RWPE2 (cell line): Measurements from ENCODE around the gene ARGLU1.
A peak's percentile ranks its signal among the peaks of the same experiment; 100 is the strongest.

Experiments used
- ATAC-seq: fragments of 200-7000 bp; cut with Tn5 transposase; 3 replicates; pipeline ENCODE4 v1.9.1; 2021; ENCODE audit warnings: low read depth
- DNase-seq: peaks from one replicate; pipeline ENCODE4 v3.0.0-alpha.2; 2020; ENCODE audit warnings: low spot score
- H3K27ac ChIP-seq: fragments of 450-650 bp; 2 replicates; pipeline ENCODE4 v1.5.1; 2017; ENCODE audit warnings: mild to moderate bottlenecking; ENCODE audit not compliant: poor library complexity, severe bottlenecking
- H3K27me3 ChIP-seq: fragments of 250-450 bp; sonication (Bioruptor Pico); 2 replicates; pipeline ENCODE4 v1.5.1; 2021; ENCODE audit warnings: mild to moderate bottlenecking, moderate library complexity; ENCODE audit not compliant: insufficient read depth, poor library complexity, severe bottlenecking
- H3K36me3 ChIP-seq: fragments of 250-450 bp; sonication (Bioruptor Pico); 2 replicates; pipeline ENCODE4 v1.5.1; 2020; ENCODE audit warnings: low read depth, mild to moderate bottlenecking, moderate library complexity
- H3K4me1 ChIP-seq: fragments of 250-450 bp; sonication (Bioruptor Pico); 2 replicates; pipeline ENCODE4 v1.5.1; 2021; ENCODE audit warnings: mild to moderate bottlenecking, moderate library complexity; ENCODE audit not compliant: insufficient read depth, poor library complexity, severe bottlenecking
- H3K4me3 ChIP-seq: fragments of 250-450 bp; sonication (Bioruptor Pico); 2 replicates; pipeline ENCODE4 v1.5.1; 2021; ENCODE audit warnings: mild to moderate bottlenecking, moderate library complexity; ENCODE audit not compliant: severe bottlenecking
- H3K9me3 ChIP-seq: fragments of 250-450 bp; sonication (Bioruptor Pico); 2 replicates; pipeline ENCODE4 v1.5.1; 2021; ENCODE audit warnings: mild to moderate bottlenecking, moderate library complexity; ENCODE audit not compliant: severe bottlenecking
- CTCF ChIP-seq: fragments of 450-650 bp; IDR thresholded peaks from one replicate; pipeline ENCODE4 v1.5.1; 2017; ENCODE audit warnings: mild to moderate bottlenecking, moderate library complexity; ENCODE audit not compliant: poor library complexity, severe bottlenecking

Gene ARGLU1

GRCh38 chr13:106499896-106500295, 68.0 kb downstream of the ARGLU1 start:
- DNase-seq (no peak), ATAC-seq (peak; percentile 30; the same call in 1 of the 3 replicates)
- Histone ChIP-seq H3K4me1 (peaks cover 22% of the 10 kb centered on the region), H3K27me3 (no peaks in the 10 kb centered on the region), H3K36me3 (peaks cover 95% of the 10 kb centered on the region), H3K27ac (no peak overlapping the region), H3K9me3 (no peaks in the 10 kb centered on the region), H3K4me3 (no peak overlapping the region)
- TF ChIP-seq CTCF, result no peak

- TF ChIP-seq CTCF, result no peak
- H3K36me3 ChIP-seq, result peaks cover 95% of the 10 kb centered on the region
- H3K9me3 ChIP-seq, result no peaks in the 10 kb centered on the region
- ATAC-seq, result no peak
- H3K27me3 ChIP-seq, result no peaks in the 10 kb centered on the region
- no peak overlapping the region for H3K4me3 ChIP-seq
- peaks cover 20% of the 10 kb centered on the region for H3K4me1 ChIP-seq
- H3K27ac ChIP-seq, result no peak overlapping the region
- no peak for DNase-seq
Measured at GRCh38 chr13:106499113-106499512, 68.8 kb downstream of the ARGLU1 start.

GRCh38 chr13:106498571-106498970, 69.4 kb downstream of the ARGLU1 start:
- ATAC-seq (no peak), DNase-seq (no peak)
- no peak overlapping the region for H3K4me3 ChIP-seq
- peaks cover 95% of the 10 kb centered on the region for H3K36me3 ChIP-seq
- H3K9me3 ChIP-seq, result no peaks in the 10 kb centered on the region
- TF ChIP-seq CTCF, result no peak
- H3K27ac ChIP-seq, result no peak overlapping the region
- no peaks in the 10 kb centered on the region for H3K27me3 ChIP-seq
- peaks cover 15% of the 10 kb centered on the region for H3K4me1 ChIP-seq

GRCh38 chr13:106498158-106498557, 69.8 kb downstream of the ARGLU1 start:
- H3K27me3 ChIP-seq, result no peaks in the 10 kb centered on the region
- no peak overlapping the region for H3K4me3 ChIP-seq
- peaks cover 95% of the 10 kb centered on the region for H3K36me3 ChIP-seq
- no peaks in the 10 kb centered on the region for H3K9me3 ChIP-seq
- TF ChIP-seq CTCF, result no peak
- no peak overlapping the region for H3K27ac ChIP-seq
- ATAC-seq, result no peak
- DNase-seq, result no peak
- peaks cover 14% of the 10 kb centered on the region for H3K4me1 ChIP-seq

GRCh38 chr13:106497079-106497478, 70.9 kb downstream of the ARGLU1 start:
- no peak for TF ChIP-seq CTCF
- Histone ChIP-seq H3K36me3 (peaks cover 95% of the 10 kb centered on the region), H3K9me3 (no peaks in the 10 kb centered on the region), H3K27me3 (no peaks in the 10 kb centered on the region), H3K27ac (no peak overlapping the region), H3K4me1 (peaks cover 9% of the 10 kb centered on the region), H3K4me3 (no peak overlapping the region)
- DNase-seq (no peak), ATAC-seq (no peak)
